SH-SY5Y (cell line): Measurements from ENCODE around the gene PSMB7.

Experiments used
- GATA2 ChIP-seq: IDR thresholded peaks from 2 replicates; pipeline ENCODE4 v1.6.1; 2011; ENCODE audit warnings: mild to moderate bottlenecking, low read depth, low read length
- GATA3 ChIP-seq: IDR thresholded peaks from 2 replicates; pipeline ENCODE4 v1.6.1; 2011; ENCODE audit warnings: low read depth, mild to moderate bottlenecking, low read length, moderate library complexity

DNA sequence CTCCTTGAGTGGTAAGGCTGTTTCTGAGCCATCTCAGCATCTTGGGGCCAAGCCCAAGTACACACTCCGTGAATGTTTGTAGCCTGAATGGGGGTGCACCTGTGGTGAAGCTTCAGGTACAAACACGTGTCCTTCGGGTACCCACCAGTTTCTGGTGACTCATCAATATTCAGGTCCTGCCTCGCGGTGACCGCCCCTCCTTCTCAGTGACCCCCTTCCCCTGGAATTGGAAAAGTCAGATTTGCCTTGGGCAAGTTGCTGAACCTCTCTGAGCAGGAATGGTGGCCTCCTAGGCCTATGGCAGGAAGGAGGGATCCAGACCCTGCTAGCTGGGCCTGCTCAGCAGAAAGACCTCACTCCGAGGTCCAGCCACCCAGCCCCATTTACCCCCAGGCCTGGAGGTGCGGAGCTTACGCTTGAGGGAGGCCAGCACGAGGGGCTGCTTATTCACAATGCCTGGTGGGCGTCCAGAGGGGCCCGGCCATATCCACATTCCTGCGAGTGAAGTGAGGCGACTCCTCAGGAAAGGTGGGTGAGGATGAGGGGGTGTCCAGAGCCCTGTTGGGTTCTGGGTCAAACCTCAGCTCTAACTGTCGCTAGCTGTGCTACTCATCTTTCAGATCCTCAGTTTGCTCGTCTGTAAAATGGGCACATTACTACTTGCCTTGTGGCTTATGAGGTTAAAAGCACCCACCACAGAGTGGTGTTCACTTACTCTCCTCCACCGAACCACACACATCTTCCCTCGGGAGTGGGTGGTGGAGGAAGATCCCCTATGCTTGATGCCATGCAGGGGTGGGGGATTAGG lies 42.0 kb upstream of the PSMB7 start:
- TF ChIP-seq GATA3: no peak
- TF ChIP-seq GATA2: no peak
